ENCODE results near the gene BNC1.

- no peak for TF ChIP-seq MYC (IDR thresholded peaks at IDR 0.05; ENCODE audit: low read depth, low read length)
- TF ChIP-seq, protein P1, sequence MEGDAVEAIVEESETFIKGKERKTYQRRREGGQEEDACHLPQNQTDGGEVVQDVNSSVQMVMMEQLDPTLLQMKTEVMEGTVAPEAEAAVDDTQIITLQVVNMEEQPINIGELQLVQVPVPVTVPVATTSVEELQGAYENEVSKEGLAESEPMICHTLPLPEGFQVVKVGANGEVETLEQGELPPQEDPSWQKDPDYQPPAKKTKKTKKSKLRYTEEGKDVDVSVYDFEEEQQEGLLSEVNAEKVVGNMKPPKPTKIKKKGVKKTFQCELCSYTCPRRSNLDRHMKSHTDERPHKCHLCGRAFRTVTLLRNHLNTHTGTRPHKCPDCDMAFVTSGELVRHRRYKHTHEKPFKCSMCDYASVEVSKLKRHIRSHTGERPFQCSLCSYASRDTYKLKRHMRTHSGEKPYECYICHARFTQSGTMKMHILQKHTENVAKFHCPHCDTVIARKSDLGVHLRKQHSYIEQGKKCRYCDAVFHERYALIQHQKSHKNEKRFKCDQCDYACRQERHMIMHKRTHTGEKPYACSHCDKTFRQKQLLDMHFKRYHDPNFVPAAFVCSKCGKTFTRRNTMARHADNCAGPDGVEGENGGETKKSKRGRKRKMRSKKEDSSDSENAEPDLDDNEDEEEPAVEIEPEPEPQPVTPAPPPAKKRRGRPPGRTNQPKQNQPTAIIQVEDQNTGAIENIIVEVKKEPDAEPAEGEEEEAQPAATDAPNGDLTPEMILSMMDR (IDR thresholded peaks at IDR 0.05; ENCODE audit: low read depth, low read length): no peak
Observed at GRCh38 chr15:83285979-83286553, 1.6 kb upstream of the BNC1 start.

Data from NB4 (cell line).